Gastroesophageal sphincter (tissue), 3 donors: Measurements from ENCODE around the gene KCNQ4.

ENCODE experiments used
- EP300 ChIP-seq: sonication (generic); formaldehyde crosslinking; IDR thresholded peaks from one replicate; pipeline ENCODE4 v1.6.1; 2017; ENCODE audit warnings: antibody characterized with exemption, mild to moderate bottlenecking
- POLR2A ChIP-seq, 2 donors: fragments of 450-650 bp; IDR thresholded peaks; one replicate each; pipeline ENCODE4 v1.6.1; 2017; ENCODE audit warnings: antibody characterized with exemption in 2 of 2, mild to moderate bottlenecking in 2 of 2, moderate library complexity in 1 of 2
- POLR2AphosphoS5 ChIP-seq: sonication (generic); formaldehyde crosslinking; IDR thresholded peaks from one replicate; pipeline ENCODE4 v1.6.1; 2017; ENCODE audit warnings: antibody characterized with exemption
- TF ChIP-seq, protein P1 (sequence below), 4 experiments: fragments of 200-600 bp in 2 of 4; fragments of 450-650 bp in 2 of 4; sonication (generic) in 1 of 4; IDR thresholded peaks; one replicate each; pipeline ENCODE4 v1.5.1; 2017 to 2019; ENCODE audit warnings: antibody characterized with exemption in 4 of 4, mild to moderate bottlenecking in 2 of 4, moderate library complexity in 2 of 4

DNA sequence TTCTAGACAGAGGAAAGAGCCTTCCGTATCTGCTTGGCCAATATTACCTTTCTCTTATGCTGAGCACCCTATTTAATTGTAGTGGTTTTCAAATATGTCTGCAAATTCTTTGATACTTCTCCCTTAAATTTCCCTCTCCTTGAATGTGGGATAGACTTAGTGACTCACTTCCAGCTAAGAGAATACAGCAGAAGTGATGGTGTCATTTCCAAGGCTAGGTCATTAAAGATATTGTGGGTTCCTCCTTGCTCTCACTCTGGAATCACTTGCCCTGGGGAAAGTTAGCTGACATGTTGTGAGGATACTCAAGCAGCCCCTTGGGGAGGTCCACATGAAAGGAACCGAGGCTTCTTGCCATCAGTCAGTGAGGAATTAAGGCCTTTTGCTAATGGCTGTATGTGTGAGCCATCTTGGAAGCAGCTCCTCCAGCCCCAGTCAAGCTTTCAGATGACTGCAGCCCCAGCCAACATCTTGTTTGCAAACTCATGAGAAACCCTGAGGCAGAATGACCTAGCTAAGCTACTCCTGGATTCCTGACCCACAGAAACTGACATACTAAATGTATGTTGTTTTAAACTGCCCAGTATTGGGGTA, 86.6 kb downstream of the KCNQ4 start:
- TF ChIP-seq POLR2A (IDR thresholded peaks at IDR 0.05) (no peak), EP300 (no peak), POLR2AphosphoS5 (no peak)
- TF ChIP-seq, protein P1, sequence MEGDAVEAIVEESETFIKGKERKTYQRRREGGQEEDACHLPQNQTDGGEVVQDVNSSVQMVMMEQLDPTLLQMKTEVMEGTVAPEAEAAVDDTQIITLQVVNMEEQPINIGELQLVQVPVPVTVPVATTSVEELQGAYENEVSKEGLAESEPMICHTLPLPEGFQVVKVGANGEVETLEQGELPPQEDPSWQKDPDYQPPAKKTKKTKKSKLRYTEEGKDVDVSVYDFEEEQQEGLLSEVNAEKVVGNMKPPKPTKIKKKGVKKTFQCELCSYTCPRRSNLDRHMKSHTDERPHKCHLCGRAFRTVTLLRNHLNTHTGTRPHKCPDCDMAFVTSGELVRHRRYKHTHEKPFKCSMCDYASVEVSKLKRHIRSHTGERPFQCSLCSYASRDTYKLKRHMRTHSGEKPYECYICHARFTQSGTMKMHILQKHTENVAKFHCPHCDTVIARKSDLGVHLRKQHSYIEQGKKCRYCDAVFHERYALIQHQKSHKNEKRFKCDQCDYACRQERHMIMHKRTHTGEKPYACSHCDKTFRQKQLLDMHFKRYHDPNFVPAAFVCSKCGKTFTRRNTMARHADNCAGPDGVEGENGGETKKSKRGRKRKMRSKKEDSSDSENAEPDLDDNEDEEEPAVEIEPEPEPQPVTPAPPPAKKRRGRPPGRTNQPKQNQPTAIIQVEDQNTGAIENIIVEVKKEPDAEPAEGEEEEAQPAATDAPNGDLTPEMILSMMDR (IDR thresholded peaks at IDR 0.05): no peak
